GM13976 (cell line): ENCODE data around the gene FAM193B.

Source experiments
- DNase-seq: peaks from one replicate; pipeline ENCODE4 v3.0.0; 2012; ENCODE audit warnings: low spot score
- in situ Hi-C: fragments of 300-500 bp; cut with MboI; formaldehyde crosslinking; loops from one replicate; pipeline ENCODE4 v1.12.0; 2022; ENCODE audit warnings: low sequenced_read_pairs, mixed read lengths, inconsistent platforms; ENCODE audit not compliant: unreplicated experiment
- TF ChIP-seq, protein P1 (sequence below): IDR thresholded peaks from 2 replicates; pipeline ENCODE4 v1.5.1; 2012; ENCODE audit warnings: borderline replicate concordance, mild to moderate bottlenecking; ENCODE audit not compliant: insufficient read depth; ENCODE audit errors: extremely low read depth, missing control alignments, control extremely low read depth

FAM193B gene

DNA sequence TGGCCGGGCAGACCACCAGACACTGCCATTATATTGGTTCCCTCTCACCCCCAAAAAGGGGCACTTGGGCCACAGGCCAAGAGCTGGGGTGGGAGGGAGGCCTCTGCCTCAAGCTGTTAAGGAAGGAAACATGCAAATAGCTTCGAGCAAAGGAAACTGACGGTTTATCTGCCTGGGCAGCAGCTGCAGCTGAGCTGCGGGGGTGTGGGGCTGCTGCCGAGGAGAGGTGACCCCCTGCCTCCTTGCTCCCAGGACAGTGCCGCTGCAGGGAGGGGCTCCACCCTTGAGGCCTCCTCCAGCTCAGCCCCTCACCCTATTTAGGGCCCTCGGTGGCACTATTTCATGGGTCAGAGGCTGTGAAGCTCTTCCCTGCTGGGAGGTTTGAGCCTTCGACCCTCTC, 45.5 kb downstream of the FAM193B start:
- DNase-seq, result peak; percentile 73
- TF ChIP-seq, protein P1, sequence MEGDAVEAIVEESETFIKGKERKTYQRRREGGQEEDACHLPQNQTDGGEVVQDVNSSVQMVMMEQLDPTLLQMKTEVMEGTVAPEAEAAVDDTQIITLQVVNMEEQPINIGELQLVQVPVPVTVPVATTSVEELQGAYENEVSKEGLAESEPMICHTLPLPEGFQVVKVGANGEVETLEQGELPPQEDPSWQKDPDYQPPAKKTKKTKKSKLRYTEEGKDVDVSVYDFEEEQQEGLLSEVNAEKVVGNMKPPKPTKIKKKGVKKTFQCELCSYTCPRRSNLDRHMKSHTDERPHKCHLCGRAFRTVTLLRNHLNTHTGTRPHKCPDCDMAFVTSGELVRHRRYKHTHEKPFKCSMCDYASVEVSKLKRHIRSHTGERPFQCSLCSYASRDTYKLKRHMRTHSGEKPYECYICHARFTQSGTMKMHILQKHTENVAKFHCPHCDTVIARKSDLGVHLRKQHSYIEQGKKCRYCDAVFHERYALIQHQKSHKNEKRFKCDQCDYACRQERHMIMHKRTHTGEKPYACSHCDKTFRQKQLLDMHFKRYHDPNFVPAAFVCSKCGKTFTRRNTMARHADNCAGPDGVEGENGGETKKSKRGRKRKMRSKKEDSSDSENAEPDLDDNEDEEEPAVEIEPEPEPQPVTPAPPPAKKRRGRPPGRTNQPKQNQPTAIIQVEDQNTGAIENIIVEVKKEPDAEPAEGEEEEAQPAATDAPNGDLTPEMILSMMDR, result no peak
- in situ Hi-C loops, result no loop called here

DNA sequence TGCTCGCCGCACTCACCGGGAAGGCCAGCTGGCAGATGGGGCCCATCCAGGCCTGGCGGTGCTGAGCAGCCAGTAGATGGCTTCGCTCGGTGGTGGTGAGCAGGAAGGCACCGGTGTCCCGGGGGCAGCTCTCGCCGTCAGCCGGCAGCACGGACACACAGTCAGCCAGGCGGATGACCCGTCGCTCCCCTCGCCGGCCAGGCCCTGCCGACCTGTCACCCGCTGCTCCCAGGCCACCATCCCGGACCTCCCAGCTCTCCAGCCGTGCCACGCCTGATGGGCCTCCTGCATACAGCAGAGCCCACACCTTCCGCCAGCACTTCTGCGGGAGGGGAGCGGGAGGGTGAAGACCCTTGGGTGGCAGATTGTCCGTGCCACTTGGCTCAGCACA, 46.1 kb downstream of the FAM193B start:
- in situ Hi-C loops, result no loop called here
- TF ChIP-seq, protein P1, result no peak
- DNase-seq, result no peak

DNA sequence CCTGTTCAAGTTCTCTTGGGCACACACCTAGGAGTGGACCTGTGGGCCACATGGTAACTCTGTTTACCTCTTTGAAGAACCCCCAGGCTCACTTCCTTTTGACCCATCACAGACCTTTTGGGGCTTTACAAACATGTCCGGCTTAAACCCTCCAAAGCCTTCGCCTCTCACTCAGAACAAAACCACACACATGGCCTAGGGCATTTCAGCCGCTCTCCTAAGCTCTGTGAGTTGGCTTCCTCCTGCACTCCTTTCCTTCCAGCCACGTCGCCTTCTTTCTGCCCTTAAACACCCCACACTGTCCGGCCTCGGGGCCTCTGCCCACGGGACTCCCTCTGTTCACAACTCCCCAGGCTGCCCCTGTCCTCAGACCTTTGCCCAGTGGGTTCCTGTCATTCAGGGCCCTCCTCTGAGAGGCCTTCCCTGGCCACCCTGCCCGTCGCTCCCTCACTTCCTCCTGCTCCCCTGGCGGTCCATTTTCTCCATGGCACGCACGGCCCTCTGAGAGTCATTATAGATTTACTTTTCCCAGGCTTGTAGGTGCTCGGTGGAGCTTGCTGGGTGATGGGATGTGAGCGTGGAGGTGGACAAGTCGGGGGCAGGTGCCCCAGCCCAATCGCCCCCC, 46.7 kb downstream of the FAM193B start:
- DNase-seq, result no peak
- TF ChIP-seq, protein P1, result no peak
- in situ Hi-C loops, result no loop called here

DNA sequence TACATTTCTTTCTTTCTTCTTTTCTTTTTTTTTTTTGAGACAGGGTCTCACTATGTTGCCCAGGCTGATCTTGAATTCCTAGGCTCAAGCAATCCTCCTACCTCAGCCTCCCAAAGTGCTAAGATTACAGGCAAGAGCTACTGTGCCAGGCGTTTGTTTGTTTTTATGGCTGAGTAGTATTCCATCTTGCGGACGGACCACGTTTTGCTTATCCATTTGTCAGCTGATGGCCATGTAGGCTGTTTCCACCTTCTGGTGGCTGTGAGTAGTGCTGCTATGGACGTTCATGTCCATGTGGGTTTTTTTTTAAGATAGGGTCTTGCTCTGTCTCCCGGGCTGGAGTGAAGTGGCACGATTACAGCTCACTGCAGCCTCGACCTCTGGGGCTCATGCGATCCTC, 47.2 kb downstream of the FAM193B start:
- in situ Hi-C loops, result no loop called here
- TF ChIP-seq, protein P1, result no peak
- no peak for DNase-seq

DNA sequence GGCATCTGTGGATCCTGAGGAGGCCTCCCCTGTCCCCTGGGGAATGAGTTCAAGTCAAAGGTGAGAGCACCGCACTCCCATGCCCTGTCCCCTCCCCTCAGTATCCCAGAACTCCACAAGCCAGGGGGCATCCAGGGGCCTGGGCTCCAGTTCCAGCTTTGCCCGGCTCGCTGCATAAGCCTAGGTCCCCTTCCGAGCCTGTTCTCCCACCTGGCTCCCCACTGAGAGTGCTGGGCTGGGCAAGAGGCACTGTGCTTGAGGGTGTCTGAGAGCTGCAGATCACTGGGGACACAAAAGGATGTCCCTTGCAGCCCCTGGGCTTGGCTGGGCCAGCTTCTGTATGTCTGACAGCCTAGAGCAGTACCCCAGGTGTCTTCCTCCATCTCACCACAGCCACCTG, 49.3 kb downstream of the FAM193B start:
- DNase-seq, result no peak
- TF ChIP-seq, protein P1, result no peak
- in situ Hi-C loops, result no loop called here

DNA sequence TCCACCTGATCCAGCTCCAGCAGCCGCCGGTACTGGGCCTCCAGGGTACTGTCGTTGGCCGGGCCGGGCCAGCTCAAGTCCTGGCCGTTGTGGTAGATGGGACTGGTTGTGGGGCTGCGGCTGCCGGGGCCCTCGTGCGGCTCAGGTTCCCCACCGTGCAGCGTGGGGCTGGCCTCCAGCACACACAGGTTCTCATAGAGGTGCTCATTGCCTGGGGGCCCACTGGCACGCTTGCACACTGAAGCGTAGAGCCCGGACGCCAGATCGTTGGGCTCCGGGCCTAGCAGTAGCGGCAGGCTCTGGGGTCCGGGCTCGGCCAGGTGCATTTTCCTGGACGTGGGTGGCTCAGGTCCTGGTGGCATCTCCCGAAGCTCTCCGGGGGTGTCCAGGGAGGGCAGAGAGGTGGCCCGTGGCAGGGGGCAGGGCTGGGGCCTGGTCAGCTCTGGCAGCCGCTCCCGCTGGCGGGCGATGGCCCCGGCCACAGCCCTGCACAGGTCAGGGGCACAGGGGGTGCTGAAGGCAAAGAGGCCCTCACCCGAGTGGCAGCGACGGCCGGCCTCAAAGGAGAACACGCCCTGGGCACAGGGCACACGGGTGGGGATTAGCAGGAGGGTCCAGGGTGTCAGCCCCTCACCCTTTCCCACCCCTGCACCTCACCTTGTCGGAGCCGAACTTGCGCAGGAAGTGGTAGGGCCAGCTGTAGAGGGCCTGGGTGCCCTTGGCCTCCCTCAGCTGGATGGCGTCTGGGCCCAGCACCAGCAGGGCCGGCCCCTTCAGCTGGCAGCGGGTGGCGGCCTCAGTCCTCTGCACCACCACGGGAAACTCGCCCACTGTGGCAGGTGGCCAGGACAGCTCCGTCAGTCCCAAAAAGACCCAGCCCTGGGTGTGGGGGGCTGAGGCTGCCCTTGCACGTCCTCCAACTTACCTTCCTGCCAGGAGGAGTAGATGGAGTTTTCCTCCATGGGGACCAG, 50.0 kb downstream of the FAM193B start:
- no peak for DNase-seq
- TF ChIP-seq, protein P1, result no peak
- in situ Hi-C loops, result no loop called here
